Liver (tissue), 9 donors: ENCODE results near the gene AIDA. TPM values are rescaled to one million over a fixed set of nuclear protein-coding genes. Genes with fewer than 3 reads are reported as not detected.

Experiments used
- DNase-seq: peaks from one replicate; pipeline ENCODE4 v3.0.0-alpha.2; 2017; ENCODE audit warnings: low spot score
- H3K27ac ChIP-seq, 2 donors: one replicate each; pipeline ENCODE4 v1.7.0; 2013; ENCODE audit warnings: inconsistent platforms in 2 of 2, low read length in 2 of 2, control low read depth in 1 of 2, low read depth in 1 of 2, mild to moderate bottlenecking in 1 of 2
- H3K27me3 ChIP-seq, 4 donors: one replicate each; pipeline versions ENCODE4 v1.6.1 to v1.7.0; 2013; ENCODE audit warnings: low read length in 3 of 4, inconsistent platforms in 1 of 4, mild to moderate bottlenecking in 1 of 4, moderate library complexity in 1 of 4; ENCODE audit not compliant: control insufficient read depth in 4 of 4, insufficient read depth in 4 of 4
- H3K36me3 ChIP-seq, 4 donors: one replicate each; pipeline versions ENCODE4 v1.6.1 to v1.7.0; 2013; ENCODE audit warnings: low read length in 3 of 4, mild to moderate bottlenecking in 3 of 4, low read depth in 1 of 4, moderate library complexity in 1 of 4; ENCODE audit not compliant: control insufficient read depth in 4 of 4, insufficient read depth in 3 of 4
- H3K4me1 ChIP-seq, 4 donors: one replicate each; pipeline versions ENCODE4 v1.6.1 to v1.7.0; 2013; ENCODE audit warnings: low read length in 3 of 4, mild to moderate bottlenecking in 3 of 4, moderate library complexity in 1 of 4; ENCODE audit not compliant: control insufficient read depth in 4 of 4, insufficient read depth in 4 of 4
- H3K4me3 ChIP-seq, 3 donors: one replicate each; pipeline versions ENCODE4 v1.6.1 to v1.7.0; 2013; ENCODE audit warnings: low read length in 3 of 3, control low read depth in 1 of 3, low read depth in 1 of 3, mild to moderate bottlenecking in 1 of 3
- H3K9ac ChIP-seq, 2 donors: one replicate each; pipeline ENCODE4 v1.7.0; 2013; ENCODE audit warnings: low read length in 2 of 2, mild to moderate bottlenecking in 2 of 2, moderate library complexity in 2 of 2, control low read depth in 1 of 2, low read depth in 1 of 2
- H3K9me3 ChIP-seq, 4 donors: one replicate each; pipeline versions ENCODE4 v1.6.1 to v1.7.0; 2013; ENCODE audit warnings: low read length in 3 of 4; ENCODE audit not compliant: control insufficient read depth in 4 of 4
- ATF3 ChIP-seq: IDR thresholded peaks from 2 replicates; pipeline ENCODE4 v1.6.1; 2016; ENCODE audit warnings: antibody characterized with exemption
- FOXA1 ChIP-seq: IDR thresholded peaks from 2 replicates; pipeline ENCODE4 v1.6.1; 2016; ENCODE audit warnings: antibody characterized with exemption
- FOXA2 ChIP-seq: IDR thresholded peaks from 2 replicates; pipeline ENCODE4 v1.6.1; 2016; ENCODE audit warnings: antibody characterized with exemption
- GABPA ChIP-seq, 2 donors: IDR thresholded peaks in 1 of 2; conservative IDR thresholded peaks in 1 of 2; 2 replicates each; pipeline ENCODE4 v1.6.1; 2016; ENCODE audit warnings: antibody characterized with exemption in 2 of 2, mild to moderate bottlenecking in 1 of 2, moderate library complexity in 1 of 2
- HNF4A ChIP-seq, 2 donors: conservative IDR thresholded peaks; 2 replicates each; pipeline ENCODE4 v1.6.1; 2016; ENCODE audit warnings: antibody characterized with exemption in 2 of 2, mild to moderate bottlenecking in 2 of 2
- HNF4G ChIP-seq: IDR thresholded peaks from 2 replicates; pipeline ENCODE4 v1.6.1; 2016; ENCODE audit warnings: antibody characterized with exemption
- JUND ChIP-seq, 2 donors: IDR thresholded peaks; 2 replicates each; pipeline ENCODE4 v1.6.1; 2016; ENCODE audit warnings: antibody characterized with exemption in 2 of 2
- MAX ChIP-seq: IDR thresholded peaks from 2 replicates; pipeline ENCODE4 v1.6.1; 2016; ENCODE audit warnings: antibody characterized with exemption
- NR2F2 ChIP-seq: IDR thresholded peaks from 2 replicates; pipeline ENCODE4 v1.6.1; 2016; ENCODE audit warnings: antibody characterized with exemption
- RAD21 ChIP-seq, 2 donors: IDR thresholded peaks; 2 replicates each; pipeline ENCODE4 v1.6.1; 2016; ENCODE audit warnings: antibody characterized with exemption in 2 of 2, mild to moderate bottlenecking in 2 of 2
- REST ChIP-seq: IDR thresholded peaks from 2 replicates; pipeline ENCODE4 v1.6.1; 2016; ENCODE audit warnings: antibody characterized with exemption, mild to moderate bottlenecking
- RXRA ChIP-seq, 2 donors: IDR thresholded peaks; 2 replicates each; pipeline ENCODE4 v1.6.1; 2017 to 2018; ENCODE audit warnings: antibody characterized with exemption in 2 of 2, mild to moderate bottlenecking in 1 of 2
- SP1 ChIP-seq: IDR thresholded peaks from 2 replicates; pipeline ENCODE4 v1.6.1; 2018; ENCODE audit warnings: antibody characterized with exemption, mild to moderate bottlenecking
- TAF1 ChIP-seq: conservative IDR thresholded peaks from 2 replicates; pipeline ENCODE4 v1.6.1; 2016; ENCODE audit warnings: antibody characterized with exemption, mild to moderate bottlenecking
- YY1 ChIP-seq: IDR thresholded peaks from 2 replicates; pipeline ENCODE4 v1.6.1; 2016; ENCODE audit warnings: antibody characterized with exemption, mild to moderate bottlenecking
- ZBTB33 ChIP-seq: IDR thresholded peaks from 2 replicates; pipeline ENCODE4 v1.6.1; 2016; ENCODE audit warnings: antibody characterized with exemption
- WGBS: extraction: QIAGEN DNeasy Blood & Tissue Kit; methylation state at CpG from one replicate; pipeline ENCODE4 v1.1.7; 2013; 5-methylcytosine and 5-hydroxymethylcytosine counted together
- polyA plus RNA-seq, 2 donors: library from polyadenylated mRNA; stranded (reverse) in 1 of 2; unstranded in 1 of 2; fragments of 200-250 nt in 1 of 2; fragments of >200 nt in 1 of 2; fragmentation: Nextera tagmentation in 1 of 2; extraction: Ambion mirVana in 1 of 2; gene quantifications; one replicate each; pipeline versions ENCODE4 v1.2.1 to v1.2.3, GENCODE V29; 2013 to 2015
- total RNA-seq, 2 donors: library from RNA; depleted of rRNA; stranded (reverse); fragments of >200 nt; gene quantifications; one replicate each; pipeline ENCODE4 v1.2.3, GENCODE V29; 2014
- donor health status: healthy.
- donor health status: healthy.
- donor health status: healthy.
- donor health status: healthy.
- donor health status: healthy.

AIDA gene
- total and polyA plus RNA-seq, 4 donors = 9.3 to 48.2 (median 21.5) TPM

- no peak overlapping the region for H3K4me3 ChIP-seq
- peaks cover 2 to 14% (median 5%) of the 10 kb centered on the region in 4 donors for H3K4me1 ChIP-seq
- 85% methylated on average over 1 of the region's 1 CpG for WGBS
- no peak for TF ChIP-seq RAD21 (IDR thresholded peaks at IDR 0.05)
- TF ChIP-seq HNF4G = no peak
- TF ChIP-seq JUND (IDR thresholded peaks at IDR 0.05) = no peak
- no peak for TF ChIP-seq NR2F2
- no peak for TF ChIP-seq ZBTB33
- TF ChIP-seq HNF4A (conservative IDR thresholded peaks at IDR 0.05) = no peak
- TF ChIP-seq ATF3 = no peak
- TF ChIP-seq MAX = no peak
- no peak for TF ChIP-seq REST
- TF ChIP-seq YY1 = no peak
- no peak for TF ChIP-seq TAF1
- no peak for TF ChIP-seq SP1
- TF ChIP-seq GABPA (IDR thresholded peaks at IDR 0.05 in 1 of 2, conservative IDR thresholded peaks at IDR 0.05 in 1 of 2) = no peak
- no peak for TF ChIP-seq RXRA (IDR thresholded peaks at IDR 0.05)
- no peak for TF ChIP-seq FOXA1
- no peak for TF ChIP-seq FOXA2
- H3K27ac ChIP-seq = no peak overlapping the region
- H3K27me3 ChIP-seq = no peaks in the 10 kb centered on the region
- DNase-seq = no peak
- H3K9me3 ChIP-seq = no peaks in the 10 kb centered on the region
- H3K36me3 ChIP-seq = peaks cover 9 to 60% (median 52%) of the 10 kb centered on the region in 4 donors
- H3K9ac ChIP-seq = no peak overlapping the region
Measured at GRCh38 chr1:222652676-222653075, 59.6 kb downstream of the AIDA start.

- H3K27me3 ChIP-seq = no peaks in the 10 kb centered on the region
- under 1% methylated on average over 5 of the region's 5 CpGs for WGBS
- H3K9me3 ChIP-seq = no peaks in the 10 kb centered on the region
- peaks cover 0 to 24% (median 9%) of the 10 kb centered on the region in 4 donors for H3K4me1 ChIP-seq
- DNase-seq = no peak
- H3K4me3 ChIP-seq = peak overlapping the region; percentile 72 to 89 (median 77)
- peaks cover 3 to 18% (median 10%) of the 10 kb centered on the region in 4 donors for H3K36me3 ChIP-seq
- H3K27ac ChIP-seq = peak overlapping the region; percentile 94
- TF ChIP-seq ATF3 (peak; percentile 29), YY1 (no peak)
- peak overlapping the region; percentile 67 to 72 for H3K9ac ChIP-seq
Measured at GRCh38 chr1:222644636-222644980, 67.7 kb downstream of the AIDA start.
